OCI-LY3 (cell line): ENCODE data around the gene CSAG3.
"Not testable (repeated sequence)": the region's sequence is repeated elsewhere in the genome, so short reads cannot be mapped to it uniquely, and the experiment has no call there.

ENCODE experiments used
- H2AFZ ChIP-seq: fragments of 200-600, 300-600 bp; shearing (Covaris generic); 2 replicates; pipeline ENCODE4 v1.6.0; 2014; ENCODE audit warnings: antibody characterized with exemption, low read depth, low read length
- H3K27ac ChIP-seq: fragments of 200-600, 300-600 bp; sonication (generic); 2 replicates; pipeline ENCODE4 v1.5.1; 2014; ENCODE audit warnings: mild to moderate bottlenecking, low read length, moderate library complexity, mixed read lengths
- H3K27me3 ChIP-seq: fragments of 200-600, 300-600 bp; sonication (generic); 2 replicates; pipeline ENCODE4 v1.6.1; 2014; ENCODE audit warnings: low read depth, low read length, mixed read lengths
- H3K36me3 ChIP-seq: fragments of 200-600, 300-600 bp; sonication (generic); replicated peaks from 2 replicates; pipeline ENCODE3; 2014; ENCODE audit warnings: low read depth, low read length, mixed read lengths
- H3K4me1 ChIP-seq: fragments of 300-600, 200-600 bp; sonication (generic); 2 replicates; pipeline ENCODE4 v1.6.1; 2014; ENCODE audit warnings: low read length, mixed read lengths
- H3K4me2 ChIP-seq: fragments of 200-600, 300-600 bp; sonication (generic); 2 replicates; pipeline ENCODE4 v1.6.1; 2014; ENCODE audit warnings: low read length, mixed read lengths
- H3K4me3 ChIP-seq: fragments of 300-600, 200-600 bp; sonication (generic); 2 replicates; pipeline ENCODE4 v1.5.1; 2014; ENCODE audit warnings: antibody characterized with exemption, mild to moderate bottlenecking, low read length, moderate library complexity
- H3K79me2 ChIP-seq: fragments of 300-600, 200-600 bp; shearing (Covaris generic); 2 replicates; pipeline ENCODE4 v1.6.1; 2014; ENCODE audit warnings: mild to moderate bottlenecking, low read length, mixed read lengths
- H3K9ac ChIP-seq: fragments of 300-600, 200-600 bp; shearing (Covaris generic); 2 replicates; pipeline ENCODE4 v1.6.0; 2014; ENCODE audit warnings: mild to moderate bottlenecking, low read length, moderate library complexity
- H3K9me3 ChIP-seq: fragments of 200-600, 300-600 bp; shearing (Covaris generic); 2 replicates; pipeline ENCODE4 v1.6.1; 2014; ENCODE audit warnings: low read length, mixed read lengths; ENCODE audit not compliant: insufficient read depth
- H4K20me1 ChIP-seq: fragments of 200-600, 300-600 bp; sonication (generic); 2 replicates; pipeline ENCODE4 v1.6.1; 2016; ENCODE audit warnings: low read length, mixed read lengths; ENCODE audit not compliant: insufficient read depth
- EZH2phosphoT487 ChIP-seq: fragments of 200-600 bp; shearing (Covaris generic); IDR thresholded peaks from 2 replicates; pipeline ENCODE4 v1.6.1; 2018; ENCODE audit warnings: antibody characterized with exemption, mixed run types, low read depth
- TF ChIP-seq, protein P1 (sequence below): fragments of 200-600, 300-600 bp; sonication (generic); IDR thresholded peaks from 2 replicates; pipeline ENCODE4 v1.5.1; 2014; ENCODE audit warnings: antibody characterized with exemption, low read length, low read depth

The CSAG3 gene

DNA sequence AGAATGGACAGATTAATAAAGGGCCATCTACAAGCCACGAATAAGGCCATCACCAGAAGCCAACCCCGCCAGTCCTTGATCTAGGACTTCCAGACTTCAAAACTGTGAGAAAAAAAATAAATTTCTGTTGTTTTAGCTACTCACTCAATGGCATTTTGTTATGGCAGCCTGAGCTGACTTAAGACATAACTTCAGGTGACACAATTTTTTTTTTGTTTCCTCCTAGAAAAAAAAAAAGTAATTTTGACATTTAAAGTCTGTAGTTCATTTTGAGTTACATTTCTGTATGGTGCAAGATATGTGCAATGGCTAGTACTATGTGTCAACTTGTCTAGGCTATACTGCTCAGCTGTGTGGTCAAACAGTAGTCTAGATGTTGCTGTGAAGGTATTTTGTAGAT is at the start of gene CSAG3:
Gene CSAG3 (plus strand): TSS at position 301 of the 400 bp plus-strand sequence.
- H3K9me3 ChIP-seq, H4K20me1 ChIP-seq, H3K36me3 ChIP-seq, H3K9ac ChIP-seq, H3K27ac ChIP-seq, H3K79me2 ChIP-seq, H2AFZ ChIP-seq, H3K4me3 ChIP-seq, H3K4me2 ChIP-seq, H3K27me3 ChIP-seq, H3K4me1 ChIP-seq: not testable (repeated sequence)

DNA sequence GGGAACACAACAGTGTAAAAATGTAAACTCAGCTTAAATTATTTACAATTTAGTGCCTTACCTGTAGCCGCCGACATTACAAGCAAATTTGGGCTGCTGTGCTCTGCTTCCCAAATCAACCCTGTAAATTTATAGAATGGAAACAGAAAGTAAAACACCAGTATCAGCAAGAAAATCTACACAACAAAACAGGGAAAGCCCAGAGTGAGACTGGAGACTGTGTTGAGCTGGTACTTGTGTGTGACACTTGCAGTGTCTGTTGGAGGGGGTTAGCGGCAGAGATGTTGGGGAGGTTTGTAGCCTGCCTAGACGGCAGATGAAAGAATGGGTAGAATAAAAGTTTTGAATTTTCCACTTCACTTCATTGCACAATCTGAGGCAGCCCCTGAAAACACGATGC is 45.8 kb upstream of the CSAG3 start:
- H3K9me3 ChIP-seq, H3K36me3 ChIP-seq, H3K79me2 ChIP-seq, H3K4me1 ChIP-seq, H3K27ac ChIP-seq, H3K4me2 ChIP-seq, H2AFZ ChIP-seq, H3K4me3 ChIP-seq, H4K20me1 ChIP-seq, H3K9ac ChIP-seq, H3K27me3 ChIP-seq: not testable (repeated sequence)

DNA sequence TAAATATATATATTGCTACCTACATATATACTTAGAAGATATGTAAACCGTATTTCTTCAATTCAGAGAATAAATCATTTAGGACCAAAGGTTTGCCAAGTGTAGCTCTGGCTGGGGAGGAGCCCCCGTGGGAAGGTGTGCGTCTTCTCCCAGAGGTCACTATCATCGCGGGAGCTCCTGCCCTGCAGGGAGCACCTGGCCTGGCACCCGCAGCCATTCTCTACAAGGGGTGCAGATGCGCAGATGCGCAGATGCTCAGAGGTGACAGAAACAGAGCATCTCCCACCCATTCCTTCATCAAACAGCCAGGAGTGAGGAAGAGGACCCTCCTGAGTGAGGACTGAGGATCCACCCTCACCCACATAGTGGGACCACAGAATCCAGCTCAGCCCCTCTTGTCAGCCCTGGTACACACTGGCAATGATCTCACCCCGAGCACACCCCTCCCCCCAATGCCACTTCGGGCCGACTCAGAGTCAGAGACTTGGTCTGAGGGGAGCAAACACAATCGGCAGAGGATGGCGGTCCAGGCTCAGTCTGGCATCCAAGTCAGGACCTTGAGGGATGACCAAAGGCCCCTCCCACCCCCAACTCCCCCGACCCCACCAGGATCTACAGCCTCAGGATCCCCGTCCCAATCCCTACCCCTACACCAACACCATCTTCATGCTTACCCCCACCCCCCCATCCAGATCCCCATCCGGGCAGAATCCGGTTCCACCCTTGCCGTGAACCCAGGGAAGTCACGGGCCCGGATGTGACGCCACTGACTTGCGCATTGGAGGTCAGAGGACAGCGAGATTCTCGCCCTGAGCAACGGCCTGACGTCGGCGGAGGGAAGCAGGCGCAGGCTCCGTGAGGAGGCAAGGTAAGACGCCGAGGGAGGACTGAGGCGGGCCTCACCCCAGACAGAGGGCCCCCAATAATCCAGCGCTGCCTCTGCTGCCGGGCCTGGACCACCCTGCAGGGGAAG is 44.9 kb upstream of the CSAG3 start, which contains the start of gene MAGEA2B:
Gene MAGEA2B (plus strand): TSS at position 814 of the 973 bp plus-strand sequence. CDS start 2,479 bp downstream, outside the sequence.
- H2AFZ ChIP-seq, H3K9ac ChIP-seq, H3K4me1 ChIP-seq, H3K27ac ChIP-seq, H3K27me3 ChIP-seq, H3K4me3 ChIP-seq, H3K4me2 ChIP-seq, H3K9me3 ChIP-seq, H3K79me2 ChIP-seq, H3K36me3 ChIP-seq, H4K20me1 ChIP-seq: not testable (repeated sequence)

DNA sequence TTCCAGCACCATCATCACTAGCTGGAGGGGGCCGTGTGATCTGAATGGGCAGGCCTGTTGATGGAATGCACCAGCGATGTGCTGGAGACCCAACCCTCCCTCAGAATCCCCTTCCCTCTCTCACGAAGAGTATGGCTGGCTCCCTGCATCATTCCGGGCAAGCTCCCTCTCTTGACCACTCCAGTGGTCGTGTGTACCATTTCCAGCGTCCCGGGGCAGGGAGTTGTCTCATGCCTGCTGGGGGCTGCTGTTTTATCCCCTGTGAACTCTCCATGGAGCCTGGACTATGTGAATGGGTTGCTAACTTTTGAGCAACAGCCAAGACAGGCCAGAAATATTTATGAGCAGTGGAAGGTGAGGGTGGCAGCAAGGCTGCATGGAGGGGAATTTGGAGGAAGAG is 33.6 kb upstream of the CSAG3 start:
- Histone ChIP-seq H3K9ac (no peak overlapping the region), H3K4me2 (no peak overlapping the region), H3K27ac (no peak overlapping the region), H3K4me1 (no peaks in the 10 kb centered on the region), H3K4me3 (no peak overlapping the region), H3K79me2 (no peaks in the 10 kb centered on the region), H3K9me3 (no peaks in the 10 kb centered on the region), H3K36me3 (no peaks in the 10 kb centered on the region), H4K20me1 (no peaks in the 10 kb centered on the region), H3K27me3 (no peaks in the 10 kb centered on the region), H2AFZ (no peak overlapping the region)
- TF ChIP-seq EZH2phosphoT487, result no peak
- TF ChIP-seq, protein P1, sequence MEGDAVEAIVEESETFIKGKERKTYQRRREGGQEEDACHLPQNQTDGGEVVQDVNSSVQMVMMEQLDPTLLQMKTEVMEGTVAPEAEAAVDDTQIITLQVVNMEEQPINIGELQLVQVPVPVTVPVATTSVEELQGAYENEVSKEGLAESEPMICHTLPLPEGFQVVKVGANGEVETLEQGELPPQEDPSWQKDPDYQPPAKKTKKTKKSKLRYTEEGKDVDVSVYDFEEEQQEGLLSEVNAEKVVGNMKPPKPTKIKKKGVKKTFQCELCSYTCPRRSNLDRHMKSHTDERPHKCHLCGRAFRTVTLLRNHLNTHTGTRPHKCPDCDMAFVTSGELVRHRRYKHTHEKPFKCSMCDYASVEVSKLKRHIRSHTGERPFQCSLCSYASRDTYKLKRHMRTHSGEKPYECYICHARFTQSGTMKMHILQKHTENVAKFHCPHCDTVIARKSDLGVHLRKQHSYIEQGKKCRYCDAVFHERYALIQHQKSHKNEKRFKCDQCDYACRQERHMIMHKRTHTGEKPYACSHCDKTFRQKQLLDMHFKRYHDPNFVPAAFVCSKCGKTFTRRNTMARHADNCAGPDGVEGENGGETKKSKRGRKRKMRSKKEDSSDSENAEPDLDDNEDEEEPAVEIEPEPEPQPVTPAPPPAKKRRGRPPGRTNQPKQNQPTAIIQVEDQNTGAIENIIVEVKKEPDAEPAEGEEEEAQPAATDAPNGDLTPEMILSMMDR, result no peak

DNA sequence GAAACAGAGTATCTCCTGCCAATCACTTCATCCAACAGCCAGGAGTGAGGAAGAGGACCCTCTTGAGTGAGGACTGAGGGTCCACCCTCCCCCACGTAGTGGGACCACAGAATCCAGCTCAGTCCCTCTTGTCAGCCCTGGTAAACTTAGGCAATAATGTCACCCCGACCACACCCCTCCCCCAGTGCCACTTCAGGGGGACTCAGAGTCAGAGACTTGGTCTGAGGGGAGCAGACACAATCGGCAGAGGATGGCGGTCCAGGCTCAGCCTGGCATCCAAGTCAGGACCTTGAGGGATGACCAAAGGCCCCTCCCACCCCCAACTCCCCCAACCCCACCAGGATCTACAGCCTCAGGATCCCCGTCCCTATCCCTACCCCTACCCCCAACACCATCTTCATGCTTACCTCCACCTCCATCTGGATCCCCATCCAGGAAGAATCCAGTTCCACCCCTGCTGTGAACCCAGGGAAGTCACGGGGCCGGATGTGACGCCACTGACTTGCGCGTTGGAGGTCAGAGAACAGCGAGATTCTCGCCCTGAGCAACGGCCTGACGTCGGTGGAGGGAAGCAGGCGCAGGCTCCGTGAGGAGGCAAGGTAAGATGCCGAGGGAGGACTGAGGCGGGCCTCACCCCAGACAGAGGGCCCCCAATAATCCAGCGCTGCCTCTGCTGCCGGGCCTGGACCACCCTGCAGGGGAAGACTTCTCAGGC is 25.6 kb upstream of the CSAG3 start, which contains the start of the genes CSAG1 and MAGEA12:
Gene CSAG1 (minus strand): TSS at position 461 of the 715 bp plus-strand sequence. CDS start 1,261 bp downstream, outside the sequence.
Gene MAGEA12 (plus strand): TSS at position 497 of the 715 bp plus-strand sequence. CDS start 2,405 bp downstream, outside the sequence.
- H3K4me1 ChIP-seq, result no peaks in the 10 kb centered on the region
- H3K9me3 ChIP-seq, result no peaks in the 10 kb centered on the region
- H3K4me2 ChIP-seq, result no peak within 1 kb of the TSS
- TF ChIP-seq EZH2phosphoT487, result no peak
- TF ChIP-seq, protein P1, result no peak
- no peaks in the 10 kb centered on the region for H3K79me2 ChIP-seq
- H3K9ac ChIP-seq, result no peak within 1 kb of the TSS
- H2AFZ ChIP-seq, result no peak within 1 kb of the TSS
- no peaks in the 10 kb centered on the region for H3K27me3 ChIP-seq
- H4K20me1 ChIP-seq, result no peaks in the 10 kb centered on the region
- H3K4me3 ChIP-seq, result no peak within 1 kb of the TSS
- H3K27ac ChIP-seq, result no peak within 1 kb of the TSS
- no peaks in the 10 kb centered on the region for H3K36me3 ChIP-seq

DNA sequence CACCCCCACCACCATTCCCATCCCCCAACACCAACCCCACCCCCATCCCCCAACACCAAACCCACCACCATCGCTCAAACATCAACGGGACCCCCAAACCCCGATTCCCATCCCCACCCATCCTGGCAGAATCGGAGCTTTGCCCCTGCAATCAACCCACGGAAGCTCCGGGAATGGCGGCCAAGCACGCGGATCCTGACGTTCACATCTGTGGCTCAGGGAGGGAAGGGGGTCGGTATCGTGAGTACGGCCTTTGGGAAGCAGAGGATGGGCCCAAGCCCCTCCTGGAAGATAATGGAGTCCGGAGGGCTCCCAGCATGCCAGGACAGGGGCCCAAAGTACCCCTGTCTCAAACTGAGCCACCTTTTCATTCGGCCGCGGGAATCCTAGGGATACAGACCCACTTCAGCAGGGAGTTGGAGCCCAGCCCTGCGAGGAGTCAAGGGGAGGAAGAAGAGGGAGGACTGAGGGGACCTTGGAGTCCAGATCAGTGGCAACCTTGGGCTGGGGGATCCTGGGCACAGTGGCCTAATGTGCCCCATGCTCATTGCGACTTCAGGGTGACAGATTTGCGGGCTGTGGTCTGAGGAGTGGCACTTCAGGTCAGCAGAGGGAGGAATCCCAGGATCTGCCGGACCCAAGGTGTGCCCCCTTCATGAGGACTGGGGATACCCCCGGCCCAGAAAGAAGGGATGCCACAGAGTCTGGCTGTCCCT is 24.7 kb upstream of the CSAG3 start:
- H3K27me3 ChIP-seq, H3K4me2 ChIP-seq, H3K27ac ChIP-seq, H3K9me3 ChIP-seq, H3K4me1 ChIP-seq, H4K20me1 ChIP-seq, H3K79me2 ChIP-seq, H3K9ac ChIP-seq, H3K36me3 ChIP-seq, H3K4me3 ChIP-seq, H2AFZ ChIP-seq: not testable (repeated sequence)
